GM13977 (cell line): ENCODE results near the gene BECN2.

Source experiments
- DNase-seq: peaks from one replicate; pipeline ENCODE4 v3.0.0; 2012; ENCODE audit warnings: low spot score
- in situ Hi-C: fragments of 300-500 bp; cut with MboI; formaldehyde crosslinking; loops from one replicate; pipeline ENCODE4 v1.12.0; 2022; ENCODE audit warnings: low sequenced_read_pairs, low pct_unique_long_range_greater_than_20kb, mixed read lengths, inconsistent platforms; ENCODE audit not compliant: unreplicated experiment
- TF ChIP-seq, protein P1 (sequence below): IDR thresholded peaks from 2 replicates; pipeline ENCODE4 v1.5.1; 2012; ENCODE audit warnings: mild to moderate bottlenecking, control low read depth; ENCODE audit not compliant: insufficient read depth; ENCODE audit errors: extremely low read depth, missing control alignments

BECN2 gene

DNA sequence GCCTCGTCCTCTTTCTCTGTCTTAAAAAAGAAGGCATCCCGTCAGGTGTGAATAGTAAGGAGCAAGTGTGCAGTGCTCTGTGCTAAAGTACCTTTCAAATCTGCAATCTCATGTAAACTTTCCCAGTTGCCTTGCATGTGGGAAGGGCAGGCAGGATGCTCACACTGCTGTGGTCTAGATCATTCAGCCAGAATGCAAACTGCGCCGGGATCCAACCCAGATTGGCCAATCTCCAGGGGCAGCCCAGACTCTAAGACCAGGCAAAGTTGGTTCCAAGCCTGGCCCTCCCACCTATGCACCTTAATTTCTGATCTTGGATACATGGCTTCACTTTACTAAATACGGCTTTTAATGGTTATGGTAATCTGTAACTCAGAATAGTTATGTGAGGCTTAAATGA is 44.5 kb downstream of the BECN2 start:
- TF ChIP-seq, protein P1, sequence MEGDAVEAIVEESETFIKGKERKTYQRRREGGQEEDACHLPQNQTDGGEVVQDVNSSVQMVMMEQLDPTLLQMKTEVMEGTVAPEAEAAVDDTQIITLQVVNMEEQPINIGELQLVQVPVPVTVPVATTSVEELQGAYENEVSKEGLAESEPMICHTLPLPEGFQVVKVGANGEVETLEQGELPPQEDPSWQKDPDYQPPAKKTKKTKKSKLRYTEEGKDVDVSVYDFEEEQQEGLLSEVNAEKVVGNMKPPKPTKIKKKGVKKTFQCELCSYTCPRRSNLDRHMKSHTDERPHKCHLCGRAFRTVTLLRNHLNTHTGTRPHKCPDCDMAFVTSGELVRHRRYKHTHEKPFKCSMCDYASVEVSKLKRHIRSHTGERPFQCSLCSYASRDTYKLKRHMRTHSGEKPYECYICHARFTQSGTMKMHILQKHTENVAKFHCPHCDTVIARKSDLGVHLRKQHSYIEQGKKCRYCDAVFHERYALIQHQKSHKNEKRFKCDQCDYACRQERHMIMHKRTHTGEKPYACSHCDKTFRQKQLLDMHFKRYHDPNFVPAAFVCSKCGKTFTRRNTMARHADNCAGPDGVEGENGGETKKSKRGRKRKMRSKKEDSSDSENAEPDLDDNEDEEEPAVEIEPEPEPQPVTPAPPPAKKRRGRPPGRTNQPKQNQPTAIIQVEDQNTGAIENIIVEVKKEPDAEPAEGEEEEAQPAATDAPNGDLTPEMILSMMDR = no peak
- no peak for DNase-seq
- in situ Hi-C loops = loop anchor here (10.0 to 25.0 kb wide), 2 partner anchors 107 to 390 kb away; no protein-coding TSS in a partner anchor

DNA sequence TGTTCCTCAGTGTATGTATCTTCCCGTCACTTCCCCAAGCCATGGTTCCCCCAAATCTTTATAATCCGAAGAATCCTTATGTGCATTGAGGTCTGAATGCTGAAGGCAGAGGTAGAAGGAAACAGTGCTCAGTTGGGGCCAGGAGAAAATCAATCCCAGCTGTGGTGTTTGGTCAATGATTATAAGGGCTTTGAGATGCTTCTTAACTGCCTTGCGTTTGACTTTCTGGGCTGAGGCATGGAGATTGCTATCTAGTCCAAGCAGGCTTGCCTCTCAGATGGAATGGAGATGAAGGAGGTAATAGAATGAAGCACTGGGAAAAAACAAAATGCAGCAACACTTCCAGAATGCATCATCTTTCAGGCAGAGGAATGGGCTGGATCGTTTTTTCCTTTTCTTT is 44.9 kb downstream of the BECN2 start:
- TF ChIP-seq, protein P1 = no peak
- in situ Hi-C loops = loop anchor here (10.0 to 25.0 kb wide), 2 partner anchors 108 to 390 kb away; no protein-coding TSS in a partner anchor

DNA sequence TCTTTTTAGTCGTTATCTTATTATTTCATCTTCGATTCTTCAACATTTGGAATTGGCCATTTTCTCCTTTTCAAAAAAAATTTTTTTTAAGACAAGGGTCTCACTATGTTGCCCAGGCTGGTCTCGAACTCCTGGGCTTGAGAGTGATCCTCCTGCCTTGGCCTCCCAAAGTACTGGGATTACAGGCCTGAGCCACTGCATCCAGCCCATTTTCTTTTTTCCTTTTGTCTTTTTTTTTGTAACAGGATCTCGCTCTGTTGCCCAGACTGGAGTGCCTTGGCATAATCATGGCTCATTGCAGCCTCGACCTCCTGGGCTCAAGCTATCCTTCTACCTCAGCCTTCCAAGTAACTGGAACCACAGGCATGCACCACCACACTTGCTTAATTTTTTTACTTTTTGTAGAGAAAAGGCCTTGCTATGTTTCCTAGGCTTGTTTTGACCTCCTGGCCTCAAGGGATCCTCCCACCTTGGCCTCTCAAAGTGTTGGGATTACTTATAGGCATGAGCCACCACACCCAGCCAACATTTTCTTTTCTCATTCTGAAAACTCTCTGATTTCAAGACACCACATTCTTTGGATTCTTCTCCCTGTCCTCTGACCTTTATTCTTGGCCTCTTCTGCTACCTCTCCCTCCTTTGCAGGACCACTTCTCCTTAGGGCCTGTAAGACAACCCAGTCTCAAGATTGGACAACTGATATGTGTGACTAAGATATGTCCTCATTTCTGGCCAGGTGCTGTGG is 47.4 kb downstream of the BECN2 start:
- TF ChIP-seq, protein P1 = no peak
- in situ Hi-C loops = loop anchor here (10.0 to 25.0 kb wide), 2 partner anchors 110 to 393 kb away; no protein-coding TSS in a partner anchor
- no peak for DNase-seq

More for the DNA sequence above, 44.9 kb downstream of the BECN2 start:
- DNase-seq = no peak

DNA sequence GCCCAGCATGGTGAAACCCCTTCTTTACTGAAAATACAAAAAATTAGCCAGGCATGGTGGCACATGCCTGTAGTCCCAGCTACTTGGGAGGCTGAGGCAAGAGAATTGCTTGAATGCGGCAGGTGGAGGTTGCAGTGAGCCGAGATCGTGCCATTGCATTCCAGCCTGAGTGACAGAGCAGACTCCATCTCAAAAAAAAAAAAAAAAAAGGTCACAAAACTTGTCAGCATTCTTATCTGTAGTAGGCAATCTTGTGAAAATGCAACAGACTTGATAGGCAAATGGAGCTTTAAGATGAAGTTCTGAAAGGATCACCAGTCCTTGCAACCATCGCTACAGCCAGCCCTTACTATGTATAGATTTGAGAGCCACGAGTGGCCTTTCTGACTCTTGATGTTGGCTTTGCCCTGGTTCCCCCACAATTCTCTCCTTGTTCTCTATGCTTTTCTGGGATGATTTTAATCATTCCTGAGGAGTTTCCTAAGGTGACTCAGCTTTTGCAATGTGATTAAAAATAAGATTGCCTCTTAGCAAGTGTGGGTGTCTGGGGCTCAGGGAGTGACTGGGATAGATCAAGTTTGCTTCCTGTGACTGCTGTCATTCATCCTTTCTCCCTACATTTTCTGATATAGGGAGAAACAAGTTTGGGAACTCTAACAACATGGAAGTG is 48.4 kb downstream of the BECN2 start:
- TF ChIP-seq, protein P1 = no peak
- in situ Hi-C loops = loop anchor here (10.0 to 25.0 kb wide), 2 partner anchors 111 to 394 kb away; no protein-coding TSS in a partner anchor
- no peak for DNase-seq

DNA sequence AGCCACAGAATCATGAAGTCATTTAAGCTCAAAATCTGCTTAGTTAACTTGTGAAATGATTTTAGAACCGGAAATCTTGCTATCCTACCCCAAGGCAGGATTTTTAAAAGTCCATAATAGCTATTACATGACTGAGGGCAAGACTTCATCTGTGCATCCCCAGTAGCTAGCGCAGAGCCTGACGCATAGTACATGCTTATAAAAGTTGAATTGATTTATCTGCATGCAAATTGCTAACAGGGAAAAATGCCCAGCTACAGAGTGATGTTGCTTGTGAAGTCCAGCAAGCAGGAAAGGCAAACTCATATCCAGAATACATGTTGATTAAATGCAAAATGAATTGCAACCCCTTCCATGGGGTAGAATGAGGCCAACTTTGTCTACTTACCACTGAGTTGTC is 49.4 kb downstream of the BECN2 start:
- in situ Hi-C loops = loop anchor here (10.0 to 25.0 kb wide), 2 partner anchors 112 to 395 kb away; no protein-coding TSS in a partner anchor
- DNase-seq = no peak
- TF ChIP-seq, protein P1 = no peak
